Bone marrow (tissue), 2 donors: Measurements from ENCODE around the gene FCRL6.

Experiments
- DNase-seq, 2 donors: peaks; one replicate each; lab custom pipeline; 2025; lab: John Stamatoyannopoulos, UW

Gene FCRL6

DNA sequence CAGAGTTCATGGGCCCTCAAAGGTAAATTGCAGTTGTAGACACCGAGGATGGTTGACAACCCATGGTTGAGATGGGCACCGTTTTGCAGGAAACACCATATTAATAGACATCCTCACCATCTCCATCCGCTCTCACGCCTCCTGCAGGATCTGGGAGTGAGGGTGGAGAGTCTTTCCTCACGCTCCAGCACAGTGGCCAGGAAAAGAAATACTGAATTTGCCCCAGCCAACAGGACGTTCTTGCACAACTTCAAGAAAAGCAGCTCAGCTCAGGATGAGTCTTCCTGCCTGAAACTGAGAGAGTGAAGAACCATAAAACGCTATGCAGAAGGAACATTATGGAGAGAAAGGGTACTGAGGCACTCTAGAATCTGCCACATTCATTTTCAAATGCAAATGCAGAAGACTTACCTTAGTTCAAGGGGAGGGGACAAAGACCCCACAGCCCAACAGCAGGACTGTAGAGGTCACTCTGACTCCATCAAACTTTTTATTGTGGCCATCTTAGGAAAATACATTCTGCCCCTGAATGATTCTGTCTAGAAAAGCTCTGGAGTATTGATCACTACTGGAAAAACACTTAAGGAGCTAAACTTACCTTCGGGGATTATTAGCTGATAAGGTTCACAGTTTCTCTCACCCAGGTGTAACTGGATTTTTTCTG is 33.8 kb downstream of the FCRL6 start:
- DNase-seq, result no peak

DNA sequence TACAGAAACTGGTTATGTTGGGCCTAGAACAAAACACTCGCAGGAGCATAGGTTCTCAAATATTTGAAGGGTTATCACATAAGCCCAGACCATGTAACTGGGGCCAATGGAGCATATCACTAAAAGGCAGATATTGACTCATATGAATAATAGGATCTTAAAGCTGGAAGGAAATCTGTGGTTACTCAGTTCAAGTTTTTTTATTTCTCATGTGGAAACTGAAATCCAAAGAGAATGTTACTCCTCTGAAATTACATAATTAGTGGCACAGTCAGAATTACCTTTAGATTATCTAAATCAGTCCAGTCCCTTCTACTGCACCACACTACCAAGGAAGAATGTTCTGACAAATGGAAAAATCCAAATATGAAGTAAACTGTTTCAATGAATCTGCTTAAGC is 36.6 kb downstream of the FCRL6 start:
- DNase-seq, result no peak

DNA sequence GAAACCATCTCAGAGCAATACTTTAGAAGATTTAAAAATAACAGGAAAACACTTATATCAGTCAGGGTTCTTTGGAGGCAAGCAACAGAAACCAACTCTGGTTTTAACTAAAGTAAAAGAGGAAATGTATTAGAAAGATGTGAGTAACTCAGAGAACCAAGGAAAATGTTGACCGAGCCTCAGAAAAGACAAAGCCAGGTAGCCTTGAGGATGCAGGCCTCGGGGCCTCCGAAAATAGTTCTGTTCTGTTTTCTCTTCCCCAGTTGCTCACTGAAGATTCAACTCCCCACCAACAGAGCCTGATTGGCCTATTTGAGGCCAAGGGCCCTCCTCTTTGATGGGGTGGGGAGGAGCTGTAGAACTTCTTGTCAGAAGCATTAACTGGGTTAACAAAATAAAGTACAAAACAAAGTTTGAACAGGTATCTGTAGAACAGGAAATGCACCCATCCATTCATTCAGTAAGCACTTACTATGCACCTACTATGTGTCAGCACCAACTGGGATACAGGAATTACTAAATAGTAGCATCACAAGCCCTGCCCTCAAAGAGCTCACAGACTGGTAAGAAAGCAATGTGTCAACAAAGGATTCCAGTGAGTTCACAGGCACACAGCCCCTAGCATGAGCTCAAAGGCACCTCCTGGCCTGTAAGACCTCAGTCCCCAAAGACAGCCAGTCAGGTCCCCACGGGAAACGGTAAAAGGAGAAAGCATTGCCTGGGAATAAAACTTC is 37.1 kb downstream of the FCRL6 start:
- no peak for DNase-seq

DNA sequence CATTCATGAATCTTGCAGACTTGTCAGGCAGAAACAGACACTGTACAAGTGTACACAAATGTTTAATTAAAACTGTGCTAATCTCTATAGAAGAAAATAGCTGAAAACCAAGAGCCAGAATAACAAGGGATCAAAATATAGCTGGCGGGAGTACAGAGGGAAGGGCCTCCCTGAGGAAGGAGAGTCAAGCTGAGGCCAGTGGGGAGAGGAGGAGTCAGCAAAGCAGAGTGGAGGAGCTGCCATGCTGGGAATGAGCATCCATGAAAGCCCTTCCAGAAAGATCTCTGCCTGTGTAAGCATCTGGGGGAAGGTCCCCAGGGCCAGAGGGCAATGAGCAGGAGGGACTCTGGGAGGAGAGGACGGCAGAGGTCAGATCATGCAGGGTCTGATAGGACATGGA is 39.6 kb downstream of the FCRL6 start:
- no peak for DNase-seq

DNA sequence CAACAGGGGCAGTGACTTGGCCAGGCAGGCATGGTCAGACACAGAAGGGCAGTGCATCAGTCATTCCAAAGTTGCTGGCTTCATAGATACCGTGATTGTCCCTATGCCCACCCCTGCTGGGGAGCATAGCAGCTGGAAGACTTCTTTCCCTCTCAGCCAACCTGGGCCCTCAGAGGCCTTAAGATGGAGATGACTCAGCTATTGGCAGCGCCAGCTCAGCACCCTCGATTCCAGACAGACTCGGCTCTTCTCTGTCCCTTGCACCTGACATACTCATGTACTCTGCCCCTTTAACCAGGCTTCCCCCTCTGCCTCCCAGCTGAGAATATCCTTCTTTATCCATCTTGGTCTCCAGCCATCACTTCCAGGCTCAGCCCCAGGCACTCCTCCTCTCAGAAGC is 41.3 kb downstream of the FCRL6 start:
- DNase-seq, result no peak

DNA sequence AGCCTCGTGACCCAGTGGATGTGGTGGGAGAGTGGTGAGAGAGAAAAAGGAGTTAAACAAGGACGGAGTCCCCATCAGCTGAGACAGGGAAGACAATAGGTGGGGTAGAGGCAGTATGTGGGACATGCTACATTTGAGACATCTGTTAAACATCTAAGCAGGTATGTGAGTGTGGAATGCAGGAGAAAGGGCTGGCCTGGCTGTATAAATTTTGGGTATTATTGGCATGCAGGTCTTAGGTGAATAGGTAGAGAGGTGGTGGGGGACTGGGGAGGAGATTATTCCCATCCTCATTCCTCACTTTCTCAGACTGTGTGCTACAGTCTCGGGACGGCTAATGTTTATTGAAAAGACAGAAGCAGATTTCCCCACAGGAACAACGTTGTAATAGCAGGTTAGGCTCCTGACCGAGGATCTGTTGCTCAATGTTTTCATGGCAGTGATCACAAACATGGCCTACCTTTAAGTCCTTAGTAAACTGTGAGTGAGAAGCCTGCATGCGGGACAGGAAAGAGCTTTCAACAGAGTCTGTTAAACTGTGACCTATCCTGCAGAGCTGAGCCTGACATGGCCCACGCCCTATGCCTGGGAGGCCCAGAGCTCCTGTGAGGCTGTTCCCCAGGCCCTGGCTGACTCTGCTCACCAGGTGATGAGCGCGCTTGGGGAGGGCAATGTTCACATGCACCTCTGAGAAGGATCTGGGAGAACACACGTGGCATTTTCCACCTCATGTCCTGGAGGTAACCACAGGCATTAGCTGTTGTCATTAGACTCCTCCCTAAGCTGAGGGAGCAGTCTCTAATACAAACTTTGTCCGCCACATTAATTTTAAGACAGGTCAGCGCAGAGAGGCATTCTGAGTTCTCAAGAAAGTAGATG is 43.8 kb downstream of the FCRL6 start:
- no peak for DNase-seq

DNA sequence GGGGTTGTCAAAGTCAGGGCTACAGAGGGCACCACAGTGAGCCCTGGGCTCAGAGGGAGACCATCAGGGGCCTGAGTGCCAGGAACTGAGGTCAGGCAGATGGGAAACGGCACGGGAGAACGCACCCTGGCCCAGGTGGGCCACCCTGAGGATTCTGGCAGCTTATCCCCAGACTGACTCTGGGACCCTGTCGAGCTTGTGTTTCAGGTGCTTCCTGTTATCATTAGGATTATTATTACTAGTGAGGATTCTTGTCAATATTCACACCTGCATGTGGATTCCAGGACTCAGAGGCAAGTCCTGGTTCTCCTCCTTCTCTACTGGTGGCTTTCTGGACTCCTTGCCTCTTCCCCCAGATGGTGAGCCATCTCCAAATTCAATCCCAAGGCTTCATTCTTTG is 45.1 kb downstream of the FCRL6 start:
- DNase-seq, result no peak

DNA sequence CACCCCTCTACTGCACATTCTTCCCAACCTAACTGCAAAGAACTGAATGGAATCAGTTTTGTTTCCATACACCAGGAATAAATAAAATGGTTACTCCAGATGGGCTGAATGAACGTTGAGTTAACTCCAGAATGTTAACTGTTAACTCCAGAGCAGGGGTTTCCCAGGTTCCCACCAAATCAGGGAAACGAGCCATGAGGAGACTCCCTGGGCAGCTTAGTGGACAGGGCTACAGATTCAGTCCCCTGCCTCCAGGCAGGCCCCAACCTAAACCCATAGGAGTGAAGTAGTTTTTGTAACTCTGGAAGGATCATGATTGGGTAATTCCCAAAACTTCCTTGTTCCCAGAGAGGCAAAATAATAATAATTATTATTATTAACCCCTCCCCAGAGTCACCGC is 46.2 kb downstream of the FCRL6 start:
- no peak for DNase-seq

DNA sequence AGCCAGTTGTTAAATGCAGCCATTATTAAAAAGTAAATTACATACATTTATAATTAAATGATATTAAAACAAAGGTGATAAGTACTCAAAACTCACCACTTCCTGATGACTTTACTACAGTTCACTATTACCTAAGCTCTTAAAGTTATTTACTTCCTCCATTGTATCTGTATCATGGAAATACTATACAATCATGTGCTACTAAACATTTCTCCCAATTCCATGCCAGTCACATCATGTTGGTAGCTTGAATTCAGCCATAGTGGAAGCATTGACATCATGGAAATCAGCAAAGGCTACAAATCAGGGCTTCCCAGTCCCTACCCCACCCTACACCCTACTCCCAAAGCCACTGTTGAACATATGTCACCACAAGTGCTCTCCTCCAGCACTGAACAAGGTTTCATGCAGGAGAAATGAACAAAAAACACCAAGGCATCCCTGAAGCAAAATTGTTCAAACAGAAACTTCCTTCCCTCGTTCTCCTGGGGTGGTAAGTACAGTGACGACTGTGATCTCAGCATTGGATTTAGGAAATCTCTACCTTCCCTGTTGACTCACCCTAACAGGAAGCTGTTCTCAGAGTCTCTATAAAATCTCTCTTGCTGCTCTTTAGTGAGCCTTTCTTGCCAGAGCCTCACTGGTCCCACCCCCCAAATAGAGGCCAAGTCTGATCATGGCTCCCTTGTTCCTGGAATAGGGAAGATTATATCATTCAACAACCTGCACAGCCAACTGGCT is 47.6 kb downstream of the FCRL6 start:
- DNase-seq, result no peak

DNA sequence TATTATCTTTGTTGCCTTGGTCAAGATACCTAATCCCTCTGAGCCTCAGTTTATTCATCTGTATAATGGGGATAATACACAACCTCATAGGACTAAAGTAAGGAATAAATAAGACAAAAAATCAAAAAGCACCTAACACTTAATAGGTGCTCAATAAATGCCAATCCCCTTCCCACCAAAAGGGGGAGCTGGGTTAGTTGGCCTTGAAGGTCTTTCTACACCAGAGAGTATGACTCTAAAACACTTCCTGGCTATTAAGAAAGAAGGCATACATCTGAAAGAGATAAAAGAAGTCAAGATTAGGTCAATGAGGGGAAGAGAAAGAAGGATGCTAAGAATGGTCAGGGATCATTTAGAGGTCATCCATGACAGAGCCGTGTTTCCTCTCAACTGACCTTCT is 49.2 kb downstream of the FCRL6 start:
- DNase-seq, result no peak

DNA sequence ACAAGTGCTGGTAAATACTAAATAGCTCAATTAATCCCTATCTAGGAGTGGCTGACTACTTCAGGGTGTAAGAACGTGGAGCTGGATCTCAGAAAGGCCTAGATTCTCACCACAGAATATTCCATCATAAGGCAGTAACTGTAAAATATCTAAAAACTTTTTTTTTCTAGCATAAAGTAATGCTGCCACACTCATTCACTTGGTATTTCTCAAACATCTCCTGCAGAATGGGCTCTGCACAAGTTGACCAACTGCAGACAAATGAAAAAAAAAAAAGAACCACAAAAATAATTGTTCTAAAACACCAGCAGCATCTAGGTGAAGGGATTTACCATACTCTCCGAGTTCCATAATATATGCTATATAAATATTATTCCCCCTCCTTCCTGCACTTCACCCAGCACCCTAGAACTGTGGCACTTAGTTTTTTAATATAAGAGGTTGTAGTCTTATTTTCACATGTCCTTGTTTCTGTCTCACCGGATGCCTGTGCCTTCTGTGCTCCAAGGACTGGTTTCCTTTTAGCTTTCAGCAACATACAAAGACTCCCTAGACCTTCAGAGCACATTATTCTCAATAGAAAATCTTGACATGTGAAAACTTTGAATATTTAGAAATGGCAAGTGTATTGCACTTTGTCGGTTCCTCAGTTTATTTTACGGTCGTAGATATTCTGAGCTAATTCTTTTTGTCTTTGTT is 51.4 kb downstream of the FCRL6 start:
- DNase-seq, result no peak

DNA sequence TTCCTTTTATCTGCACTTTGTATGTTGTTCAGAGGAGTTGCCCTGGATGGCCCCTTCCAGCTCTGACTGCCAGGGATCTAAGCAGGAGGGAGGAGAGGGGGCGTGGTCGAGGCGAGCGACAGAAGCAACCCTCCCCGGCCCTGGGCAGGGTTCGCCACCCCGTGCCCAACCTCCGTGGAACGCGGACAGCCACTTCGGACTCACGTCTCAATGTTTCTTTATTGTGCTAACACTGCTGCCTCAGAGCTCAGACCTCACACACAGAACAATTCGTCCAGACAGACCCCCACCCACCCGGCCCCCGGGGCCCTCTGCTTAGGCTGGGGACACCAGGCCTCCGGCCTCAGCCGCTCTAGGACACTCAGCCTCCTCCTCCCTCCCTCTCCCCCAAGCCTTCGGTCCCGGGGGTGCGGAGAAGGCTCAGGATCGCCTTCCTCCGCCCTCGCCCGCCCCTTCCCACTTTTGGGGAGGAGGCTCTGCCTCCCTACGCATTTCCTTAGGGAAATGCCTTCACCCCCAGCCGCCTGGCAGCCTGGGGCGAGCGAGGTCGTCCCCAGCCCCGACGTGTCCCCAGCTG is 52.0 kb downstream of the FCRL6 start:
- no peak for DNase-seq

DNA sequence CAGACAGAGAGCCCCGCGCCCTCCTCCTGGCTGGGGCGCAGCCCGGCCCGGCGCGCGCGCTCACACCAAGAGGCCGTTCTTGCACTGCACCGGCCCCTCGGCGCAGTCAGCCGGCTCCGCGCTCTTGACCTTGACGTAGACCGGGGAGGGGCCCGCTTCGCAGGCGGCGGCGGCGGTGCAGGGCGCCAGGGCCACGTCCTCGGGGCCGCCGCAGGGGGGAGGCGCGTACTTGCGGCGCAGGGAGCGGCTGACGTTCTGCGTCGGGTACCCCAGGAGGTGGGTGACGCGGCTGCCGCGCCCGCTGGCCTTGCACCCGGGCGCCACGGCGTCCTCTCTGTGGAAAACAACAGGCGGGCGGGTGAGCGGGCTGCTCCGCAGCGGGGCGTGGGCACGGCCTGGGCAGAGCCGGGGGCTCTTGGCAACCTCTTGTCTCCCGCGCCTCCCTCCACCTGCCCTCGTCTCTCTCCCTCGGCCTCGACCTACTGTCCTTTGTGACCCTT is 52.6 kb downstream of the FCRL6 start:
- peak; percentile 14 to 26 for DNase-seq

DNA sequence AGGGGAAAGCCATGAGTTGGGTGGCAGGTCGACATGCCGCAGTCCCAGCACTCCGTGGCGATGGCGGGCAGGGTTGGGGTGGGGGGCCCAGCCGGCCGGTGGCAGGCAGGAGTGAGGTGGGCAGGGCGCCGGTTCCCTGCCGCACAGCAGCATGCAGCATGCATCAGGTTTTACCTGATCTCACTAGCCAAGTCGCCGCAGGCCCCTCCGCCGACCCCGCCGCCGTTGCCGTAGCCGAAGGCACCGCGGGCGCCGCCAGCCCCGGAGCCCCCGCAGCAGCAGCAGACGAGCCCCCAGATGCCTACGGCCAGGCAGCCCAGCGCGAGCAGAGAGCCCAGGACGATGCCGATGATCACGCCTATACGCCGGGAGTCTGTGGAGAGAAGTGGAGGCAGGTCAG is 53.5 kb downstream of the FCRL6 start:
- DNase-seq, result no peak

DNA sequence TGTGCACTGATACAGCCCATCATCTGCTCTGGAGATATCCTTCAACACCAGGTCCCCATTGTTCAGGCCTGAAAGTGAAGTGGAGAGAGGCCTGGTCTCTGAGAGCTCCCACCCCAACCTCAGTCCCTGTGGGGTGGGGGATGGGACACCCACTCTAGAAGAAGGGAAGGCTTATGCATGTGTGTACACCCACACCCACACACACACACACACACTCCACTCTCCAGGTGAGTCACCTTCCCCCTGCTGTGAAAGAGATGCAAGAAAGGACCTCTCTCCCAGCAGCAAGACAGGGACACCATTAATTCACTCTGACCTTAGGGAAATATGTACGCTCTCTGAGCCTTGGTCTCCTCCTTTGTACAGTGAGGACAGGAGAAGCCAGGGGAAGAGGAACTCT is 54.4 kb downstream of the FCRL6 start:
- no peak for DNase-seq

DNA sequence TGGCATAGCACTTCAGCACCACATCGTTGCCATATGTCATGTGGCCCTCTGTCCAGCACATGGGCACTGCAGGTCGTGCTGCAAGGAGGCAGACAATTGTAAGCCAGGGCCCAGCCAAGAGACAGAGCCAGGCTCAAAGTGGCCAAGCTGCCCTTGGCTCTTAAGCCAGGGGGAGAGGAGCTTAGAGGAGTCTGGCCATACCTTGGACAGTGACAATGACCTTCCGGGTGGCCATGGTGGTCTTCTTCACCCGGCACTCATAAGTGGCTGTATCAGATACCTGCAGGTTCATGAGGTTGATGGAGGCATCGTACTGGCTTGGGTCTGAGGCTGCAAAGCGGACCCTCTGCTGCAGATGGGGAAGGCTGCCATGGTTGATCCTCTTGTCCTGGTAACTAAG is 55.7 kb downstream of the FCRL6 start:
- DNase-seq, result no peak

DNA sequence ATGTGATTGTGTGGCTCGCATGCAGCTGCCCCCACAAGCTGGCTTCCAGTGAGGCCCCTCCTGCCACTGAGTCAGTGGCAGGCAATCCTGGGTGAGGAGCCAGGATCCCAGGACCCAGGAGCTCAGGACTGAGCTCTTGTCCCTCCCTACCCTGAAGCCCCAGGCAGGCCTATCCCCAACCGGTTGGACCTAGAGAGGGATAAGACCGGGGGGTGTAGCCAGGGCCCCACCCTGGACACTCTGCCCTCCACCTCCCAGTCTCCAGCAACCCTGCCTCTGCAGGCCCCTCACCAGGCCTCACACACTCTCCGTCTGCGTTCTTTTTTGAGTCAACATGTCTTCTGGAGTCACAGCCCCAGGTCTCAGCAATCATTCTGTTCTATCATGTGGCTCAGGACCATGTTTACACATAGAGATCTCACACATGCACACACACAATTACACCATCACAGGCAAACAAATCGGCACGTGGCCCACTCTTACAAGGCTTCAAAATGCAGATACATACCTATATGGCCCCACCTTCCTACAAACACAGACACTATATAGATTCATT is 57.7 kb downstream of the FCRL6 start:
- no peak for DNase-seq

DNA sequence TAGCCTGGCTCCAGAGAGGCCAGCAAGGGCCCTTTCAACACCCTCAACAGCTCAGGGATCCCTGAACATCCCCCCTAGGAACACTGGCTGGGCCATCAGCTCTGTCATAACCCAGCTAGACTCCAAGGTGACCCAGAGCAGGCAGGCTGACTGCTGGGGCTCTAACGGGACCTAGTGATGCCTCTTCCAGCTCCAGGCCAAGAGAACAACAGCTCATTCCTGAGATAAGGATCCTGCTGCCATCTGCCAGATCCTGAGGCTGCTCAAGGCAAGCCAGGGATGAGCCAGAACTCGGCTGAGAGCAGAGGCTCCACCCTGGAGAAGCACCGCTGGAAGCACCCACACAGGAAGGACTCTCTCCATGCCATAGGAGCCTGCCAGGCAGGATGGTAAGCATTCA is 58.3 kb downstream of the FCRL6 start:
- DNase-seq, result no peak

DNA sequence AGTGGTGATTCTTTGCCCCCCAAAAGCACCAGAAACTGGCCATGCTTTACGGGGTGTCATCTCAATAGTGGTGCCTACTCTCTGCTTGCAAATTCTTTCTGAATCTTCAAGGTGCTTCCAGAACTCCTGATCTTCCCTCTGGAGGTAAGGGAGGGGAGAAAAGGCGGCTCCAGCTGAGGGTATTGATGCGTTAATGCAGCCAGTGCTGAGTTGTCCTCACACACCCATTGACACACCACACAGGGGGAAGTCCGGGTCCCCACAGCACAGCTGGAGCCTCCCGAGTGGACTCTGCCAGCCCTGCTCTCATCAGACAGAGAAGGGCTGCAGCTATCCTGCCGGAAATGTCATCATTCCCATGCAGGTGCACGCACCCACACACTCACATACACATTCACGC is 59.1 kb downstream of the FCRL6 start:
- no peak for DNase-seq

DNA sequence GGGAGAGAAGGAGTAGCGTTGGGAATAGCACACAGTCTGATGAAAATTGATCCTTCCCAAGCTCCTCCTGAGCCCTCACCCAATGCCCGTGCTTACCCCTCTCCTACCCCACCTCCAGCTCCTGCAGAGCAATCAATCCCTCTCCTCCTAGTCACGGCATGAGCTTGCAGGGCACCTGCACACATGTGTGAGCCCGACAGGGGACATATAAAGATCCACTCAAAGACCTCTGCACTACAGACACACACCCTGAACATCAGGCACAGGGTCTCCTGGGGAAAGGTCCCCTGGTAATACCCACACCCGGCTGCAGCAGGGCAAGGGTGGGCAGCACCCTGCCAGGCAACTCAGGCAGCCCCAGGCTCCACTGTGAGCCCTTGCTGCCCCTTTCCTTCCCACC is 59.9 kb downstream of the FCRL6 start:
- no peak for DNase-seq

DNA sequence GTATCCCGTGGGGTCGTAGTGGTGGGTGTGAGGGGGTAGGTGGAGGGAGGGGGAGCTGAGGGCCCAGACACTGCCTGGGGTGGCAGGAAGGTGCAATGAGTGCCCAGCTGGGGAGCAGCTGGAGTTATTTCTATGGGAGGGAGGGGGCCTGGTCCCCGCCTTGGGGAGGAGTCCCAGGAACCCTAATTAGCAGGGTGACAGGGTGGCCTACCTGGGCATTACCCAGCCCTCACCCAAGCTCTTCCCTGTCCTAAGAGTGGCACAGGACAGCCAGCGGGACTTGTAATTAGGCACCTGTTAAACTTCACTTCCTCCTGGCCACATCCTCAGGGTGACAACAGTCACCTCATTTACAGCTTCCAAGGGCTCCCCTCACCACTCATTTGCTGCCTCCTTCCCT is 60.4 kb downstream of the FCRL6 start, which contains the start of gene VSIG8:
Gene VSIG8, minus strand, starts transcription at position 101 of the 400 bp plus-strand sequence. CDS start 136 bp downstream, outside the sequence.
- no peak for DNase-seq
